ENCODE results near the gene SLAIN1. TPM values are rescaled to one million over a fixed set of nuclear protein-coding genes. Genes with fewer than 3 reads are reported as not detected.
"Not testable (repeated sequence)": the region's sequence is repeated elsewhere in the genome, so short reads cannot be mapped to it uniquely, and the experiment has no call there.

SLAIN1 gene
- 10 to 100 TPM; 26.5 to 32.0 TPM for total RNA-seq

DNA sequence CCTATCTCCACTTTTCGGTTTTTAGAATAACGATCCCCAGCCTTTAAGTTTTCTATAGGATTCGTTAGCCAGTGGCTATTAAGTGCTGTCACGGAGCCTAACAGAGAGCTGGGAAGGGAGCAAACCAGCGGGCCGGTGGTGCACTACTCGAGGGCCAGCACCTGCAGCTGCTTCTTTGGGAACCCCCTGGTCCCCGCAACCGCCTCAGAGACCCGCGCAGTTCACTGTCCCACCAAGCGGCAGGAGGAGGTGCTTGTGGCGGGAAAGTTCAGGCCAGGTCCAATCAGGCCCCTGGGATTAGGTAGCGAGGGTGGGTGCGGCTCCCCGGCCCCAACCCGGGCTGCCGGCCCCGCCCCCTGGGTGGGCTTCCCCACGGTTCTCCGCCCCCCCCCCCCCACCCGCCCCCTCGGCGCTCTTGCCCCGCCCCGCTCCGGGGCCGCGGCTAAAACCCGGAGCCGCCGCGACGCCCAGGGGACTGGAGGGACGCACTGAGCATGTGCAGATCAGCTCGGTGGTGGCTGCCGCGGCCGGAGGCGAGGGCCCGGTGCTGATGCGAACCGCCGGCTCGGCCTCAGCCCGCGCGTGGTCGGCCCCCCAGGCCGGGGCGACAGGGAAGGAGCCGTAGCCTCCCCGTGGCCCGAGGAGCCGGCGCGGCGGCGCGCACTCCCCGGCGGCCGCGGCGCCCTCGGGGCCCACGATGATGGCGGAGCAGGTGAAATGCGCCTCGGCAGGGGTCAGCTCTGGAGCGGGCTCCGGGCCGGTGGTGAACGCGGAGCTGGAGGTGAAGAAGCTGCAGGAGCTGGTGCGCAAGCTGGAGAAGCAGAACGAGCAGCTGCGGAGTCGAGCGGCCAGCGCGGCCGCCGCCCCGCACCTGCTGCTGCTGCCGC is at the start of gene SLAIN1:
SLAIN1 (plus strand) TSS at position 471 of the 887 bp plus-strand sequence; CDS start at position 698, 227 bp downstream.
- H3K4me1 Mint-ChIP-seq (ENCODE audit: low read depth) = peaks cover 36% of the 10 kb centered on the region
- POLR2A ChIA-PET = interaction anchor here (0.6 to 2.2 kb wide), 4 partner anchors 31 to 370 kb away, joined by 3 to 7 read pairs (median 4); partner anchors contain the start of gene MYCBP2
- H3K4me3 Mint-ChIP-seq = peak within 1 kb of the TSS; percentile 97
- ATAC-seq = peak; percentile 80
- intact Hi-C loops (cut with micrococcal nuclease) = loop anchor here (5.0 to 10.0 kb wide), 3 partner anchors 35 to 673 kb away; partner anchors contain the start of gene FBXL3
- no peaks in the 10 kb centered on the region for H3K27me3 Mint-ChIP-seq
- CTCF ChIA-PET = interaction anchor here (1.1 to 1.5 kb wide), 4 partner anchors 40 to 368 kb away, joined by 3 to 4 read pairs (median 4); no protein-coding TSS in a partner anchor
- H3K36me3 Mint-ChIP-seq (ENCODE audit: low read depth) = peaks cover 5% of the 10 kb centered on the region
- no peaks in the 10 kb centered on the region for H3K9me3 Mint-ChIP-seq
- peak within 1 kb of the TSS; percentile 73 for H3K27ac Mint-ChIP-seq
- TF ChIP-seq, protein P1, sequence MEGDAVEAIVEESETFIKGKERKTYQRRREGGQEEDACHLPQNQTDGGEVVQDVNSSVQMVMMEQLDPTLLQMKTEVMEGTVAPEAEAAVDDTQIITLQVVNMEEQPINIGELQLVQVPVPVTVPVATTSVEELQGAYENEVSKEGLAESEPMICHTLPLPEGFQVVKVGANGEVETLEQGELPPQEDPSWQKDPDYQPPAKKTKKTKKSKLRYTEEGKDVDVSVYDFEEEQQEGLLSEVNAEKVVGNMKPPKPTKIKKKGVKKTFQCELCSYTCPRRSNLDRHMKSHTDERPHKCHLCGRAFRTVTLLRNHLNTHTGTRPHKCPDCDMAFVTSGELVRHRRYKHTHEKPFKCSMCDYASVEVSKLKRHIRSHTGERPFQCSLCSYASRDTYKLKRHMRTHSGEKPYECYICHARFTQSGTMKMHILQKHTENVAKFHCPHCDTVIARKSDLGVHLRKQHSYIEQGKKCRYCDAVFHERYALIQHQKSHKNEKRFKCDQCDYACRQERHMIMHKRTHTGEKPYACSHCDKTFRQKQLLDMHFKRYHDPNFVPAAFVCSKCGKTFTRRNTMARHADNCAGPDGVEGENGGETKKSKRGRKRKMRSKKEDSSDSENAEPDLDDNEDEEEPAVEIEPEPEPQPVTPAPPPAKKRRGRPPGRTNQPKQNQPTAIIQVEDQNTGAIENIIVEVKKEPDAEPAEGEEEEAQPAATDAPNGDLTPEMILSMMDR (IDR thresholded peaks at IDR 0.05) = no peak
- DNase-seq = peak; percentile 83

DNA sequence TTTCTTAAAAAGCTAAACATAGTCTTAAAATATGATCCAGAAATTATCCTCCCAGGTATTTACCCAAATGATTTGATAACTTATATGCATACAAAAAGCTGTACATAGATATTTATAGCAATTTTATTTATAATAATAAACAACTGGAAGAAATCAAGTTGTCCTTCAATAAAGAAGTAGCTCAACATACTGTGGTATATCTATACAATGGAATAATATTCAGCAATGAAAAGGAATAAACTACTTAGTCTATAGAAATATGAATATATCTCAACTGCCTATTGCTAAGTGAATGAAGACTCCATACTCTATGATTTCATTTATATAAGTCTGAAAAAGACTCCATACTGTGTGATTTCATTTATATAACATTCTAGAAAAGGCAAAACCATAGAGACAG is 47.1 kb upstream of the SLAIN1 start:
- Mint-ChIP-seq H3K36me3 (ENCODE audit: low read depth) (peaks cover 1% of the 10 kb centered on the region), H3K27ac (no peak overlapping the region), H3K9me3 (peaks cover 2% of the 10 kb centered on the region), H3K27me3 (peaks cover 2% of the 10 kb centered on the region), H3K4me3 (no peak overlapping the region), H3K4me1 (ENCODE audit: low read depth) (no peaks in the 10 kb centered on the region)
- intact Hi-C loops (cut with micrococcal nuclease) = no loop called here
- ChIA-PET CTCF (no interaction called here), POLR2A (no interaction called here)
- TF ChIP-seq, protein P1 (IDR thresholded peaks at IDR 0.05) = no peak
- no peak for DNase-seq
- ATAC-seq = no peak

DNA sequence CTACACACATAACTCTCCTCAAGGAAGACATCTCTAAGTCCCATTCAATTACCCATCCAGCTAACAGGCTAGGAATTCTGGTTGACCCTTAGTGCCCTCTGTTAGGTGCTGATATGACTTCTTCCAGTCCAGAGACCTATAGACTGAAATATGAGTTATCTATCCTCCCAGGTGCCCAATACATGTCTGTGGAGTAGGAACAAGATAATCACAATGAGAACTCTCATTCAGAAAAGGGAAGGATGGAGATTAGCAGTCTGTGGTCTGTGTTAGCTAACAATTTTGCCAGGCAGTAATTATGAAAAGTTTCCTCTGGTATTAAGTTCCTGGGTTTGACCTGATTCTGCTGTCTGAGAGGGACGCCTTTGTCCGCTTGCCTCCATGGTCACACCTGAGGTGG is 44.2 kb upstream of the SLAIN1 start:
- POLR2A ChIA-PET = no interaction called here

DNA sequence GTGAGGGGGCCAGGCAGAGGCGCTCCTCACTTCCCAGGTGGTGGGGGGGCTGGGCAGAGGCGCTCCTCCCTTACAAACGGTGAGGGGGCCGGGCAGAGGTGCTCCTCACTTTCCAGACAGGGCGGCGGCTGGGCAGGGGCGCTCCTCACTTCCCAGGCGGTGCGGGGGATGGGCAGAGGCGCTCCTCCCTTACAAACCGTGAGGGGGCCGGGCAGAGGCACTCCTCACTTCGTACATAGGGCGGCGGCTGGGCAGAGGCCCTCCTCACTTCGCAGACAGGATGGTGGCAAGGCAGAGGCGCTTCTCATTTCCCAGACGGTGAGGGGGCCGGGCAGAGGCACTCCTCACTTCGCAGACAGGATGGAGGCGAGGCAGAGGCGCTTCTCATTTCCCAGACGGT is 37.5 kb upstream of the SLAIN1 start:
- H3K27ac Mint-ChIP-seq; ATAC-seq; H3K27me3 Mint-ChIP-seq; H3K4me3 Mint-ChIP-seq; DNase-seq; intact Hi-C loops (cut with micrococcal nuclease); H3K9me3 Mint-ChIP-seq; POLR2A ChIA-PET; H3K4me1 Mint-ChIP-seq (ENCODE audit: low read depth); CTCF ChIA-PET; H3K36me3 Mint-ChIP-seq (ENCODE audit: low read depth): not testable (repeated sequence)

More for the DNA sequence above, 44.2 kb upstream of the SLAIN1 start:
- peaks cover 1% of the 10 kb centered on the region for H3K36me3 Mint-ChIP-seq (ENCODE audit: low read depth)
- H3K9me3 Mint-ChIP-seq = peaks cover 2% of the 10 kb centered on the region
- ATAC-seq = no peak
- TF ChIP-seq, protein P1 (IDR thresholded peaks at IDR 0.05) = no peak
- intact Hi-C loops (cut with micrococcal nuclease) = no loop called here
- no peak overlapping the region for H3K4me3 Mint-ChIP-seq
- peaks cover 2% of the 10 kb centered on the region for H3K27me3 Mint-ChIP-seq
- H3K4me1 Mint-ChIP-seq (ENCODE audit: low read depth) = no peaks in the 10 kb centered on the region
- no peak for DNase-seq
- CTCF ChIA-PET = interaction anchor here (1.0 kb wide), 1 partner anchor 60 kb away, joined by 3 read pairs; no protein-coding TSS in a partner anchor
- no peak overlapping the region for H3K27ac Mint-ChIP-seq

DNA sequence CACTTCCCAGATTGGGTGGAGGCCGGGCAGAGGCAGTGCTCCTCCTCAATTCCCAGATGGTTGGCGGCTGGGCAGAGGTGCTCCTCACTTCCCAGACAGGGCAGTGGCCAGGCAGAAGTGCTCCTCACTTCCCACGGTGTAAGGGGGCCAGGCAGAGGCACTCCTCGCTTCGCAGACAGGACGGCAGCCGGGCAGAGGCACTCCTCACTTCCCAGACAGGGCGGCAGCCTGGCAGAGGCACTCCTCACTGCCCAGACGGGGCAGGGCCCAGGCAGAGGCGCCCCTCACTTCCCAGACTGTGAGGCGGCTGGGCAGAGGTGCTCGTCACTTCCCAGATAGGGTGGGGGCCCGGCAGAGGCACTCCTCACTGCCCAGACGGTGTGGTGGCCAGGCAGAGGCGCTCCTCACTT is 36.6 kb upstream of the SLAIN1 start:
- ATAC-seq (no peak), DNase-seq (no peak)
- CTCF ChIA-PET = no interaction called here
- Mint-ChIP-seq H3K4me3 (no peak overlapping the region), H3K27me3 (peaks cover 4% of the 10 kb centered on the region), H3K9me3 (no peaks in the 10 kb centered on the region), H3K36me3 (ENCODE audit: low read depth) (no peaks in the 10 kb centered on the region), H3K4me1 (ENCODE audit: low read depth) (no peaks in the 10 kb centered on the region), H3K27ac (no peak overlapping the region)
- TF ChIP-seq, protein P1 (IDR thresholded peaks at IDR 0.05) = no peak
- intact Hi-C loops (cut with micrococcal nuclease) = no loop called here
- POLR2A ChIA-PET = no interaction called here

DNA sequence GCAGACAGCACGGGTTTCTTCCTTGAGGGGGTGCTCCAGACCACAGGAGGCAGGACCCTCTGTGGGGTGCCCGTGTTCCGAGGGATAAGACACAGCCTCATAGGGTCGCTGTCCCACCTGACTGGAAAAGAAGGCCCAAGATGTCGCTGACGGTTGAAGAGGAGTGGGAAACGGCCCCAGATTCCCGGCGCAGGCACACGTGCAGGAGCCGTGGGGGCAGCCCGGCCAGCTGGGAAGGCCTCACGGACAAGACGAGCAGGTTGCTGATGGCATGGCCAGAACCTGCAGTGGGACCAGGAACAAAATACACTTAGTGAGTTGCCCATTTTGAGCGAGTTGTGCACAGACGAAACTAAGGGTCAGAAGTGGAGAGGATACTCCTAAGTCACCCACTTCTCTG is 35.2 kb upstream of the SLAIN1 start:
- intact Hi-C loops (cut with micrococcal nuclease); DNase-seq; CTCF ChIA-PET; H3K9me3 Mint-ChIP-seq; ATAC-seq; H3K27me3 Mint-ChIP-seq; H3K27ac Mint-ChIP-seq; POLR2A ChIA-PET; H3K4me1 Mint-ChIP-seq (ENCODE audit: low read depth); H3K4me3 Mint-ChIP-seq; H3K36me3 Mint-ChIP-seq (ENCODE audit: low read depth): not testable (repeated sequence)

DNA sequence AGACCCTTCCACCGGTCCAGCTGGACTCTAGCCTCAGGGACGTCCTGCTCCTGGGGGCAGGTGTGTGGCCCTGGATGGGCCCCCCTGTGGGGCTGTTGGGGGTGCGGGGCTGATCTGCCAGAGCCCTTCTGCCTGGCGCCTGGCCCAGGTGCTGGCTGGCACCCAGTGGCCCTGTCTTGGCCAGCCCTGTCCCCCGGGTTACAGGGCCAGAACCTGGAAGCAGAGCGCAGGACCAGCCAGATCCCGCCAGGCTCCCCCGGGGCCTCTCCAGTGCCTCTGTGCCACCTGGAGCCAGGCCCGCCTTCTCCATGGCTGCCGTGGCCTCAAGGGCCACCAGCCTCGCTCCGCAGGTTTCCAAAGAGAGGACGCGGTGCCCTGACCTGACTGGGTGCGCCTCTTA is 34.7 kb upstream of the SLAIN1 start:
- POLR2A ChIA-PET; H3K27ac Mint-ChIP-seq; H3K9me3 Mint-ChIP-seq; DNase-seq; H3K36me3 Mint-ChIP-seq (ENCODE audit: low read depth); H3K27me3 Mint-ChIP-seq; intact Hi-C loops (cut with micrococcal nuclease); H3K4me1 Mint-ChIP-seq (ENCODE audit: low read depth); ATAC-seq; H3K4me3 Mint-ChIP-seq; CTCF ChIA-PET: not testable (repeated sequence)

Data from activated CD8-positive, alpha-beta T cell treated with anti-CD3 and anti-CD28 coated beads for 36 hours (primary cell).